ENCODE results near the gene RPA1.

DNA sequence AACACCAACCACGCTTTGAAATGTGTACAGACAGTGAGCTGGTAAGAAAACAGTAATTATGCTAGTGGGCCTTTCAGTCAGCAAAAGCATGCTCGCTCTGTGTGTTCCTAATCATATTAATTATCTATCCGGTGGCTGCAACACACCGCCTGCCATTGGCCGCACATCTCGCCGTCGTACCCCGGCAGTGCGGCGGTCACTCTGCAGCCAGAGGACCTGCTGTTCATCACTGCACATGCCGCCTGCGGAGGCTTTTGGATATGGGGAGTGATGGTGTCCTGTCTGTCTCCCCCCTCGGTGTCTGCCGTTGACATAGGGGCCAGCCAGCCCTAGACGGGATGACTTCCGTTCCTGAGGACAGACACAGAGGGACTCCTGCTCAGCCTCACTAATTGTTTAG is 68.5 kb downstream of the RPA1 start:
- no peak for TF ChIP-seq POLR2A (IDR thresholded peaks at IDR 0.05)
- TF ChIP-seq, protein P1, sequence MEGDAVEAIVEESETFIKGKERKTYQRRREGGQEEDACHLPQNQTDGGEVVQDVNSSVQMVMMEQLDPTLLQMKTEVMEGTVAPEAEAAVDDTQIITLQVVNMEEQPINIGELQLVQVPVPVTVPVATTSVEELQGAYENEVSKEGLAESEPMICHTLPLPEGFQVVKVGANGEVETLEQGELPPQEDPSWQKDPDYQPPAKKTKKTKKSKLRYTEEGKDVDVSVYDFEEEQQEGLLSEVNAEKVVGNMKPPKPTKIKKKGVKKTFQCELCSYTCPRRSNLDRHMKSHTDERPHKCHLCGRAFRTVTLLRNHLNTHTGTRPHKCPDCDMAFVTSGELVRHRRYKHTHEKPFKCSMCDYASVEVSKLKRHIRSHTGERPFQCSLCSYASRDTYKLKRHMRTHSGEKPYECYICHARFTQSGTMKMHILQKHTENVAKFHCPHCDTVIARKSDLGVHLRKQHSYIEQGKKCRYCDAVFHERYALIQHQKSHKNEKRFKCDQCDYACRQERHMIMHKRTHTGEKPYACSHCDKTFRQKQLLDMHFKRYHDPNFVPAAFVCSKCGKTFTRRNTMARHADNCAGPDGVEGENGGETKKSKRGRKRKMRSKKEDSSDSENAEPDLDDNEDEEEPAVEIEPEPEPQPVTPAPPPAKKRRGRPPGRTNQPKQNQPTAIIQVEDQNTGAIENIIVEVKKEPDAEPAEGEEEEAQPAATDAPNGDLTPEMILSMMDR (IDR thresholded peaks at IDR 0.05), result no peak
